Neural progenitor cell (in vitro differentiated cells): ENCODE results near the gene TNP2. TPM values are rescaled to one million over a fixed set of nuclear protein-coding genes. Genes with fewer than 3 reads are reported as not detected.

Source experiments
- DNase-seq: peaks from one replicate; pipeline ENCODE4 v3.0.0-alpha.2; 2016; ENCODE audit warnings: low spot score
- H2AFZ ChIP-seq: fragments of 200-600 bp; sonication (generic); replicated peaks from 2 replicates; pipeline ENCODE4 v1.6.1; 2016; ENCODE audit warnings: antibody characterized with exemption
- H3F3A ChIP-seq: fragments of 200-600 bp; sonication (generic); 2 replicates; pipeline ENCODE4 v1.6.1; 2016; ENCODE audit warnings: antibody characterized with exemption, low read depth
- H3K27ac ChIP-seq: fragments of 200-600 bp; sonication (generic); 2 replicates; pipeline ENCODE4 v1.5.1; 2016; ENCODE audit warnings: mild to moderate bottlenecking
- H3K27me3 ChIP-seq: fragments of 200-600 bp; sonication (generic); 2 replicates; pipeline ENCODE4 v1.6.1; 2016; ENCODE audit warnings: mild to moderate bottlenecking, moderate library complexity
- H3K36me3 ChIP-seq: fragments of 200-600 bp; sonication (generic); 2 replicates; pipeline ENCODE4 v1.5.1; 2016
- H3K4me1 ChIP-seq: fragments of 200-600 bp; sonication (generic); 2 replicates; pipeline ENCODE4 v1.6.1; 2016; ENCODE audit warnings: mixed run types
- H3K4me2 ChIP-seq: fragments of 200-600 bp; sonication (generic); 2 replicates; pipeline ENCODE4 v1.6.1; 2016
- H3K4me3 ChIP-seq: fragments of 200-600 bp; sonication (generic); 2 replicates; pipeline ENCODE4 v1.5.1; 2016
- H3K79me2 ChIP-seq: fragments of 200-600 bp; sonication (generic); 2 replicates; pipeline ENCODE4 v1.6.1; 2016; ENCODE audit warnings: low read depth
- H3K9ac ChIP-seq: fragments of 200-600 bp; sonication (generic); 2 replicates; pipeline ENCODE4 v1.6.1; 2016
- H3K9me3 ChIP-seq: fragments of 200-600 bp; sonication (generic); 2 replicates; pipeline ENCODE4 v1.5.1; 2016; ENCODE audit warnings: low read depth
- H4K20me1 ChIP-seq: fragments of 200-600 bp; sonication (generic); 2 replicates; pipeline ENCODE4 v1.6.1; 2016; ENCODE audit warnings: low read depth
- H3K27ac Mint-ChIP-seq: 3 replicates; pipeline ENCODE4 v1.8.0; 2021; ENCODE audit warnings: mixed read lengths
- H3K27me3 Mint-ChIP-seq: 2 replicates; pipeline ENCODE4 v1.8.0; 2022; ENCODE audit warnings: low read depth, mild to moderate bottlenecking, inconsistent platforms, moderate library complexity, mixed read lengths; ENCODE audit not compliant: insufficient read depth
- H3K36me3 Mint-ChIP-seq: 3 replicates; pipeline ENCODE4 v1.8.0; 2021; ENCODE audit warnings: mixed read lengths
- H3K4me1 Mint-ChIP-seq: 3 replicates; pipeline ENCODE4 v1.8.0; 2021; ENCODE audit warnings: mixed read lengths
- H3K4me3 Mint-ChIP-seq: 3 replicates; pipeline ENCODE4 v1.8.0; 2021; ENCODE audit warnings: mild to moderate bottlenecking, moderate library complexity, mixed read lengths
- H3K9me3 Mint-ChIP-seq: 3 replicates; pipeline ENCODE4 v1.8.0; 2020; ENCODE audit warnings: mixed read lengths
- EZH2 ChIP-seq: fragments of 200-600 bp; sonication (generic); IDR thresholded peaks from 2 replicates; pipeline ENCODE4 v1.6.1; 2017; ENCODE audit warnings: antibody characterized with exemption, mild to moderate bottlenecking, moderate library complexity
- EZH2phosphoT487 ChIP-seq: fragments of 200-600 bp; sonication (generic); IDR thresholded peaks from 2 replicates; pipeline ENCODE4 v1.6.1; 2017; ENCODE audit warnings: antibody characterized with exemption
- total RNA-seq: library from RNA; depleted of rRNA; stranded (reverse); fragments of >200 nt; gene quantifications from 2 replicates; pipeline ENCODE4 v1.2.3, GENCODE V29; 2015; ENCODE audit warnings: low replicate concordance
- TF ChIP-seq, protein P1 (sequence below): fragments of 200-600 bp; sonication (generic); IDR thresholded peaks from 2 replicates; pipeline ENCODE4 v1.5.1; 2017; ENCODE audit warnings: antibody characterized with exemption, mild to moderate bottlenecking

The TNP2 gene
- total RNA-seq, 1 donor from 2014 or later = not detected

DNA sequence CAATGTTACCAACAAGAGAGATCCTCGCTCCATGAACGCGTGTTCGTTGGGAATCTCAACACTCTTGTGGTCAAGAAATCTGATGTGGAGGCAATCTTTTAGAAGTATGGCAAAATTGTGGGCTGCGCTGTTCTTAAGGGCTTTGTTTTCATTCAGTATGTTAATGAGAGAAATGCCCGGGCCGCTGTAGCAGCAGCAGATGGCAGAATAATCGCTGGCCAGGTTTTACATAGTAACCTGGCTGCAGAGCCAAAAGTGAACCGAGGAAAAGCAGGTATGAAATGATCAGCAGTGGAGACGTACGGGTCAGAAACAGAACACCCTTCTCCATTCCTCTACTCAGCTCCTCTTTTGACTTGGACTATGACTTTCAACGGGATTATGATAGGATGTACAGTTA is 26.5 kb downstream of the TNP2 start:
- H3K9me3 ChIP-seq = no peaks in the 10 kb centered on the region
- Mint-ChIP-seq H3K4me1 (no peaks in the 10 kb centered on the region), H3K4me3 (no peak overlapping the region), H3K36me3 (no peaks in the 10 kb centered on the region), H3K9me3 (no peaks in the 10 kb centered on the region), H3K27ac (no peak overlapping the region), H3K27me3 (peaks cover 3% of the 10 kb centered on the region)
- H3K79me2 ChIP-seq = no peaks in the 10 kb centered on the region
- no peak for TF ChIP-seq EZH2
- TF ChIP-seq, protein P1, sequence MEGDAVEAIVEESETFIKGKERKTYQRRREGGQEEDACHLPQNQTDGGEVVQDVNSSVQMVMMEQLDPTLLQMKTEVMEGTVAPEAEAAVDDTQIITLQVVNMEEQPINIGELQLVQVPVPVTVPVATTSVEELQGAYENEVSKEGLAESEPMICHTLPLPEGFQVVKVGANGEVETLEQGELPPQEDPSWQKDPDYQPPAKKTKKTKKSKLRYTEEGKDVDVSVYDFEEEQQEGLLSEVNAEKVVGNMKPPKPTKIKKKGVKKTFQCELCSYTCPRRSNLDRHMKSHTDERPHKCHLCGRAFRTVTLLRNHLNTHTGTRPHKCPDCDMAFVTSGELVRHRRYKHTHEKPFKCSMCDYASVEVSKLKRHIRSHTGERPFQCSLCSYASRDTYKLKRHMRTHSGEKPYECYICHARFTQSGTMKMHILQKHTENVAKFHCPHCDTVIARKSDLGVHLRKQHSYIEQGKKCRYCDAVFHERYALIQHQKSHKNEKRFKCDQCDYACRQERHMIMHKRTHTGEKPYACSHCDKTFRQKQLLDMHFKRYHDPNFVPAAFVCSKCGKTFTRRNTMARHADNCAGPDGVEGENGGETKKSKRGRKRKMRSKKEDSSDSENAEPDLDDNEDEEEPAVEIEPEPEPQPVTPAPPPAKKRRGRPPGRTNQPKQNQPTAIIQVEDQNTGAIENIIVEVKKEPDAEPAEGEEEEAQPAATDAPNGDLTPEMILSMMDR = no peak
- TF ChIP-seq EZH2phosphoT487 = no peak
- H3K9ac ChIP-seq = no peak overlapping the region
- no peak overlapping the region for H3K4me2 ChIP-seq
- no peaks in the 10 kb centered on the region for H3K4me1 ChIP-seq
- no peak overlapping the region for H3K27ac ChIP-seq
- no peak overlapping the region for H3K4me3 ChIP-seq
- no peak for DNase-seq
- no peak overlapping the region for H2AFZ ChIP-seq
- H3K36me3 ChIP-seq = no peaks in the 10 kb centered on the region
- H3F3A ChIP-seq = no peaks in the 10 kb centered on the region
- H4K20me1 ChIP-seq = no peaks in the 10 kb centered on the region
- H3K27me3 ChIP-seq = no peaks in the 10 kb centered on the region

DNA sequence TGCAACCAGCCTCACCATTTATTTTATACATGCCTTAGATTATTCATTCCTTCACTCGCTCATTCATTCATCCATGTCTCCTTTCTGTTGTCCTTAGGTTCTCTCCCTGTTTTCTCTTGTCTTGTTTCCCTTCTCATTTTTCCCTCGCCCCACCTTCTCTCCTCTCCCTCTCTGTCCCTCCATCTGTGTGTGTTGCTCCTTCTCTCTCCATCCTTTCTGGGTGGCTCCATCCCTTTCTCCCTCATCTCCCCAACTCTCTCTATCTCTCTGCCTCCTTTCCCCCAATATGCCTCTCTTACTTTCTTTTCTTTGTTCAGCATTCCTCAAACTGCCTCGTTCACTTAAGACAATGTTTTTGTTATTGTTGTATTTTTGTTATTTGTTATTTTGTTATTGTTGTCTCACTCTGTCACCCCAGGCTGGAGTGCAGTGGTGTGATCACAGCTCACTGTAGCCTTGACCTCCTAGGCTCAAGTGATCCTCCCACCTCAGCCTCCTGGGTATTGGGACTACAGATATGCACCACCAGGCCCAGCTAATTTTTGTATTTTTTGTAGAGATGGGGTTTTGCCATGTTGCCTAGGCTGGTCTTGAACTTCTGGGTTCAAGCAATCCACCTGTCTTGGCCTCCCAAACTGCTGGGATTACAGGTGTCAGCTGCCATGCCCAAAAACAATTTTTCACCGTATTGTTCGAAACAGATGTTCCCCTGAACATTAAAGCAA is 27.5 kb downstream of the TNP2 start:
- Histone ChIP-seq H3K4me3 (no peak overlapping the region), H3F3A (no peaks in the 10 kb centered on the region), H3K79me2 (no peaks in the 10 kb centered on the region), H3K9ac (no peak overlapping the region), H3K4me2 (no peak overlapping the region), H3K27me3 (no peaks in the 10 kb centered on the region), H3K4me1 (no peaks in the 10 kb centered on the region), H3K27ac (no peak overlapping the region), H4K20me1 (no peaks in the 10 kb centered on the region), H3K9me3 (no peaks in the 10 kb centered on the region), H3K36me3 (no peaks in the 10 kb centered on the region), H2AFZ (no peak overlapping the region)
- no peak for DNase-seq
- Mint-ChIP-seq H3K9me3 (no peaks in the 10 kb centered on the region), H3K4me3 (no peak overlapping the region), H3K4me1 (no peaks in the 10 kb centered on the region), H3K36me3 (no peaks in the 10 kb centered on the region), H3K27ac (no peak overlapping the region), H3K27me3 (peaks cover 3% of the 10 kb centered on the region)
- no peak for TF ChIP-seq EZH2phosphoT487
- TF ChIP-seq, protein P1 = no peak
- TF ChIP-seq EZH2 = no peak

DNA sequence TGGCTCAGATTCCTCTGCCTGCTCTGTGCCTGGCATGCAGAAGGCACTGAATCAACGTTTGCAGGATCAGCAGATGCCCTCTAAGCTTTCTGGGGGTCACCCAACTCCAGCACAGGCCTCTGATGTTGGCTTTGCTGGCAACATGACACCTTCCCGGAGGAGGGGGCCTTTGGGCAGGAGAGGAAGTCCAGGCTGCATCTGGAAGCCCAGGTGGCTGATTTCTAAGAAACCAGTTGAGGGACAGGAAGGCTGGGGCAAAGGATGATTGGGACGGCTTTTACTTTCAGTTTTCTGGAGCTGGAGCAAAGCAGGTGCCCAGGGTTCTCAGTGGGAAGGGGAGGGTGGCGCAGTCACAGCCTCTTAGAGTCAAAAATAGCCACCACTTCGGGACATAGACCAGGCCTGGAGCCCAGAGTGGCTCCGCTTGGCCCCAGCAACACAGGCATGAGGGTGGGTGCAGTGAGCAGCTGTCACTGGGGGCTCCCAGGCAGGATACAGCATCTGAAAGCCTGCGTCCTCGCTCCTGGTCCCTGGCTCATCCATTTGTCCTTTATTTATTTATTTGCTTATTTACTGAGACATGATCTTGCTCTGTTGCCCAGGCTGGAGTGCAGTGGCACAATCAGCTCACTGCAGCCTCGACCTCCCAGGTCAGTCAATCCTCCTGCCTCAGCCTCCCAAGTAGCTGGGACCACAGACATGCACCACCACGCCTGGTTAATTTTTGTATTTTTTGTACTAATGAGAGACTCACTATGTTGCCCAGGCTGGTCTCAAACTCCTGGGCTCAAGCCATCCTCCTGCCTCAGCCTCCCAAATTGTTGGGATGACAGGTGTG is 28.3 kb downstream of the TNP2 start:
- H3K36me3 Mint-ChIP-seq = no peaks in the 10 kb centered on the region
- H3K27me3 Mint-ChIP-seq = peaks cover 3% of the 10 kb centered on the region
- no peaks in the 10 kb centered on the region for H3K36me3 ChIP-seq
- no peak overlapping the region for H3K4me3 ChIP-seq
- no peaks in the 10 kb centered on the region for H3K79me2 ChIP-seq
- no peak overlapping the region for H3K9ac ChIP-seq
- H3K4me1 ChIP-seq = no peaks in the 10 kb centered on the region
- TF ChIP-seq, protein P1 = no peak
- no peak for TF ChIP-seq EZH2phosphoT487
- TF ChIP-seq EZH2 = no peak
- H3K9me3 ChIP-seq = no peaks in the 10 kb centered on the region
- no peaks in the 10 kb centered on the region for H3F3A ChIP-seq
- no peak for DNase-seq
- H3K27ac ChIP-seq = no peak overlapping the region
- no peak overlapping the region for H3K4me3 Mint-ChIP-seq
- H4K20me1 ChIP-seq = no peaks in the 10 kb centered on the region
- H3K9me3 Mint-ChIP-seq = no peaks in the 10 kb centered on the region
- H3K27me3 ChIP-seq = no peaks in the 10 kb centered on the region
- no peak overlapping the region for H2AFZ ChIP-seq
- H3K27ac Mint-ChIP-seq = no peak overlapping the region
- no peak overlapping the region for H3K4me2 ChIP-seq
- no peaks in the 10 kb centered on the region for H3K4me1 Mint-ChIP-seq
